GM19023 (cell line): ENCODE measurements around the gene NDUFS6.
"Not testable (repeated sequence)": the region's sequence is repeated elsewhere in the genome, so short reads cannot be mapped to it uniquely, and the experiment has no call there.

Experiments
- ATAC-seq: cut with Tn5 transposase; IDR thresholded peaks from one replicate; pipeline ENCODE4 v1.9.1; 2021; ENCODE audit warnings: mild to moderate bottlenecking, moderate library complexity; ENCODE audit not compliant: unreplicated experiment

NDUFS6 gene

DNA sequence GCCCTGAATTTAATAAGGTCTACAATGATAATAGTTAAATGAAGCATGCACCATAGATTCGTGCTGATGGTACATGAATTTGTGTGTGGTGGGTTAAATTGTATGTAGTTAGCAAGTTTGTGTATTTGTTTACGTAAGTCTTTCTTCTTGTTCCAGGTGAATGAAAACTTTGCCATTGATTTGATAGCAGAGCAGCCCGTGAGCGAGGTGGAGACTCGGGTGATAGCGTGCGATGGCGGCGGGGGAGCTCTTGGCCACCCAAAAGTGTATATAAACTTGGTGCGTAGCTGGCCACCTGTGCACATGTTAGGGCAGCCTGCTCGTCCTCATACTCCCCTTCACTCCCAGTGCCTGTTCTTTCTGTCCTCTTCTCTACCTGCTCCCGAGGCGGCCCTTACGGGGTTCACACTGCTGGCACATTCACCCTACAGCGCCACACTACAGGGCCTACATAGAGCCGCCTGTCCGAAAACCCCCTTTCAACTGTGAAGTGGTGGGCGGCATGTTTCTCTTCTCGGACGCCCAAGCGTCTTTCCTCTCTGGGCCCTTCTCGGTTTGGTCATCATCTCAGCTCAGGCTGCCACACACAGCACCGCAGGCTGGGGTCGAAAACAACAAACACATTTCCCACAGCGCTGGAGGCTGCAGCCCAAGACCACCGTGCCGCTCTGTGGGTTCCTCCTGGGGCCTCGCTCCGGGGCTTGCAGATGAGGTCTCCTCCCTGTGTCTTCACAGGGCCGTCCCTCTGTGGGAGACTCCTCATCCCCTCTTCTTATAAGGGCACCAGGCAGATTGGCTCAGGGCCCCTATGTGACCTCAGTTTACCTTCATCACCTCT lies 13.2 kb downstream of the NDUFS6 start:
- no peak for ATAC-seq

DNA sequence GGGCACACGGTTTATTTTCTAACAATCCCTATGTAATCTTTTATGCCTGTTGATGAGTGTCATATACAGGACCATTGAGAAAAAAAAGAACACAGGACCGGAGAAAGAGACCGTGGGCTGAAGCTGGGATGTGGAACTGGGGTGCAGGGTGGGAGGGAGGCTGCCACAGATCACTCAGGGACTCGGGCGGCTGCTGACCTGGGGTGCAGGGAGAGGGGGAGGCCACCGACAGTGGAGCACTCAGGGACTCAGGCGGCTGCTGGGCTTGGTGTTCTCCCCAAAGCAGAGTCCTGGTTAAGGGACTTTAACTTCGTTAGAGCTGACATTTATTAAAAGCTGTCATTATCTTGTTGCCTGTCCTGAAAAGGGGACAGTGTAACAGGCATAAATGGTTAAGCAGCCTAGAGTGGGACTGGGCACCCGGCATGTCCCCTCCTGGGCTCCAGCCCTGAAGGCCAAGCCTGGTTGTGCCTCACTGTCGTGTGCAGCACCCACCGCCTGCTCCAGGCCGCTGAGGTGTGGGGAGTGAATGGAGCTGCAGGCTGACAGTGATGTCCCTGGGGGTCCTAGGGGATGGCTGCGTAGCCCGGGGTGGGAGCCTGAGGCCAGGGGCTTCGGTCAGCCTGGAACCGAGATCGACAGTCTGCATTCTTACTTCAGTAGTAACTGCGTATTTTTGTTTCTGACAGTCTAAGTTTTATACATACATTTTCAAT lies 14.0 kb downstream of the NDUFS6 start:
- ATAC-seq, result no peak

DNA sequence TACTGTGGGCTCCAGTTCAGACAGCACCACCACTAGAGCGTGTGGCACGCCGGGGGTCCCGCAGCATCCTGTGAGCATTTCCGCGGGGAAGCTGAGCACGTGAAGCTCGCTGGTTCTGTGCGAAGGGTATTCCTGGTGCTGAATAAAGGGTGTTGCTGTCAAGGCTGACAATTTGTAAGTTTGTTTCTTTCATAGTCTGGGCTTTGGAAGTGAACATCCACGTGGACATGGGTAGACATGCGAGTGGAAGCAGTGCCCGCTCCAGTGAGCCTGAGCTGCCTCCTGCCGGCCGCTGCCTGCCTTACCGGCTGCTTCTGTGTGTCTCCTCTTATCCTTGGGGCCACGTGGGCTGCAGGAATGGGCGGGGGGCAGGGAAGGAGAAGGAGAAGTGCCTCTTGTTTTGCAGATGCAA lies 14.7 kb downstream of the NDUFS6 start:
- ATAC-seq, result no peak

DNA sequence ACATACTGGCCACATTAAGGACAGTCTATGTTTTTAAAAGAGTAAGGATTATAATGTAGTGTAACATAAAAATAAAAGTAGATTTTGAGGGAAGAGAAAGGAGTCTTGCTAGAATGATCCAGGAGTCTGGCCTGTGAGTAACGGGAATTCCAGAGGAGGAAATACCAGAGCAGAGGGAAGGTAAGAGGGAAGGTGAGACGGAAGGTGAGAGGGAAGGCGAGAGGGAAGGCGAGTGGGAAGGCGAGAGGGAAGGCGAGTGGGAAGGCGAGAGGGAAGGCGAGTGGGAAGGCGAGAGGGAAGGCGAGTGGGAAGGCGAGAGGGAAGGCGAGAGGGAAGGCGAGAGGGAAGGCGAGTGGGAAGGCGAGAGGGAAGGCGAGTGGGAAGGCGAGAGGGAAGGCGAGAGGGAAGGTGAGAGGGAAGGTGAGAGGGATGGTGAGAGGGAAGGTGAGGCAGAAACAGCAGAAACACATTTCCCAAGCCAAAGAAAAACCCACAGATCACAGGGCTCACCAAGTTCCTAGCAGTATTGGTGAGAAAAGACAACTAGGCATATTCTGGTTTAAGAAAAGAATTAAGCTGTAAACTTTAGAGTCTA lies 15.4 kb downstream of the NDUFS6 start:
- ATAC-seq, result not testable (repeated sequence)

DNA sequence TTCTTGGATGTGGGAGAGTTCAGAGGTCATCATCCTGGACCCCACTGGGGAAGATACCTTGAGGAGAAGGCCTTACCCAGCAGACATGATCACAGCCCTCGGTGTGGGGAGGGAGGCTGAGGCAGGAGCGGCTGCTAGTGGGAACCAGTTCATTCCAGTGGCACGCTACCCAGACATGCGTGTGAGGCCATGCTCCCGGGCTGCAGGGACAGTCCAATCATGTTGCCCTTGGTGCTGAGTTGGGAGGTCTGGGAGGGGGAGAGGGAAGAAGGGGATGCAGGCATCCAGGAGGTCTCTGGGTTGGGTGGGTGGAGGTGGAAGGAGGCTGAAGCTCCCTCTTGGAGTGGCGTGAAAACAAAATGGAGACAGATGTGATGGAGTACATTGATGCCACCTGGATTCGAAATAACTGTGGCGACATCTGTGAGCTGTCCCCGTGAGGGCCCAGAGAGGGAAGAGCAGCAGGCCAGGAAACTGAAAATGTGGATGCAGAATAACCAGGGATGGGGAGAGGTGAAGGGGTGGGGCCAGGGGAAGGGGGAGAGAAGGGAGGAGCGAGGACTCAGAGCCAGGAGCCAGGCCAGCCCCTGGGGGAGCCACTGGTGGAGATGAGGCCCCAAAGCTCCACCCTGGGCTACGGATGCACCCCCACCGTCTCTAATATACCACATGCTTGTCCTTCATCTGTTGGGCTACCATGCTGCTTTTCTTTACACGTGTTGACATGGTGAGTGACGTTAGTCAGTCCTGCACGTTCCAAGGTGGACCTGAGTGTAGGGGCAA lies 16.2 kb downstream of the NDUFS6 start:
- no peak for ATAC-seq

DNA sequence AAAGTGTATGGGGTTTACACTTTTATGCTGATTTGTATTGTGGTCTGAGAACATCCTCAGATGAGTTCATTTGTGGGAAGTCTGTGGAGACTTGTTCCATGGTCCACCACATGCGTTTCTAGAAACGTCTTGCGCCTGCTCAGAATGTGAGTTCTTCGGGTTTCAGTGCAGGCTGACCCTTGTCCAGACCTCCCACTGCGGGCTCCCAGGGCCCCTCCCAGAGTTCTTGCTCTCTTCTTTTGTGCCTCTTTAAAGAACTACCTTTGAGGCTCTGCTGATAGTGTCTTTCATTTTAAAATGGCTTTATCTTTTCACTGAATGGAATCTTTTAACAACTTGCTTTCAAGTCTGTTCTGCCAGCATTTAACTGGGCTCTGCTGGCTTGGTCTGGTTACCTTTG lies 17.6 kb downstream of the NDUFS6 start:
- no peak for ATAC-seq

DNA sequence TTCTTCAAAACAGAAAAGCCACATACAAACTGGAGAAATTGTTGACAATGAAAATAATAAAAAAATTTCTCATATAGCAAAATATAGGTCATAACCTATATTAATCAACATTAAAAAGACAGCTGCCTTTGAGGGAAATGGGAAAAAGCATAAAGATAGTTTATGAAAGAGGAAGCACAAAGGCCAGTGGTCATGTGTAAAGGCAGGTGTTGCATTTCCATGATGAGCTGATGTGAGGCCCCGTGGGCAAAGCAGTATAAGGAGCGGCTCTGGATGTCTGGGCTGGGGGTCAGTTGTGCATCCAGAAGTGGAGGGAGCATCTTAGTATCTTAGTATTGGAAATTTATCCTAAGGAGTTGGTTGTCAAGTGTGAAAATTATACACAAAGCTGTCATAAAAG lies 18.3 kb downstream of the NDUFS6 start:
- ATAC-seq, result no peak

DNA sequence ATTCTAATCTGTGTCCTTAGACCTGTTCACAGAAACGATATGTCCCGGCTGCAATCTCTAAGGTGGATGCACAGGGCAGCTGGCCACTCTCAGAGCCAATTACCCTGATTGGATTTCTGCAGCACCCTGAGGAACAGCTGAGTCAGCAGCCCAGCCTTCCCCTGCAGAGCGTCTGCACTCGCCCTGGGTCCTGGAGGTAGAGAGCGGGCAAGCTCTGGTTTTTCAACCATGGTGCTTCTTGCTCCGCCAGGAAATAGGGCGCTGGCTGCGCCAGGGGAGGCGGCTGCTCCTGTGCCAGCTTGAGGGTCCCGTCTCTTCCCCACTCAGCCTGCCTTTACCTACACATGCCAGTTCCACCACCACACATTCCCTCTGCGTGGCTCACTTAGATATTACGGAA lies 19.2 kb downstream of the NDUFS6 start:
- no peak for ATAC-seq

DNA sequence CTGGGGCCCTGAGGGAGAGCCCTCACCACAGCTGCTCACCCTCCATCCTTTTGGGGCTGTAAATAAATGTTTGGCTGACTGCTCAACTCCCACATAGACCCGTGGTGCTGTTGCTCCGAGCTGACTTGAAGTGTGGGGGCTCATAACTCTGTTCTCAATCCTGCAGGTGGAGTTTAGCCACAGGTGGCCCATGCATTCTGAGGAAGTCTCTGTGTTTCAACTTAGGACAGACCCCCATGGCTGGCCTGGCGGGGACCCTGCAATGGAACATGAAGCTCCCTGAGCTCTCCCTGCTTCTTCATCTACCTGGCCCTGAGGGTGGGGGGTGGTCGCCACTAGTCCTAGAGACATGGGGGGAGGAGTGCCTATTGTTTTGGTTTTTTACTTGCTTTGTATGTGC lies 19.7 kb downstream of the NDUFS6 start:
- ATAC-seq, result no peak

DNA sequence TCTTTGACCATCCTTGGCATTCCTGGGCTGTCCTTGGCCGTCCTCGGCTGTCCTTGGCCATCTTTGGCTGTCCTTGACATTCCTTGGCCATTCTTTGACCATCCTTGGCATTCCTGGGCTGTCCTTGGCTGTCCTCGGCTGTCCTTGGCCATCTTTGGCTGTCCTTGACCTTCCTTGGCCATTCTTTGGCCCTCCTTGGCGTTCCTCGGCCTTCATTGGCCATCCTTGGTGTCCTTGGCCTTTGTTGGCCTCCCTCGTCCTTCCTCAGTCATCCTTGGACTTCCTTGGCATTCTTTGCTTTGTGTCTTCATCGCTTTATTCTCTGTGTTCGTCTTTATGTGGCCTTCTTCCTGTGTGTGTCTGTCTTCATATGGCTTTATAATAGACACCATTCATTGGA lies 20.7 kb downstream of the NDUFS6 start:
- no peak for ATAC-seq

DNA sequence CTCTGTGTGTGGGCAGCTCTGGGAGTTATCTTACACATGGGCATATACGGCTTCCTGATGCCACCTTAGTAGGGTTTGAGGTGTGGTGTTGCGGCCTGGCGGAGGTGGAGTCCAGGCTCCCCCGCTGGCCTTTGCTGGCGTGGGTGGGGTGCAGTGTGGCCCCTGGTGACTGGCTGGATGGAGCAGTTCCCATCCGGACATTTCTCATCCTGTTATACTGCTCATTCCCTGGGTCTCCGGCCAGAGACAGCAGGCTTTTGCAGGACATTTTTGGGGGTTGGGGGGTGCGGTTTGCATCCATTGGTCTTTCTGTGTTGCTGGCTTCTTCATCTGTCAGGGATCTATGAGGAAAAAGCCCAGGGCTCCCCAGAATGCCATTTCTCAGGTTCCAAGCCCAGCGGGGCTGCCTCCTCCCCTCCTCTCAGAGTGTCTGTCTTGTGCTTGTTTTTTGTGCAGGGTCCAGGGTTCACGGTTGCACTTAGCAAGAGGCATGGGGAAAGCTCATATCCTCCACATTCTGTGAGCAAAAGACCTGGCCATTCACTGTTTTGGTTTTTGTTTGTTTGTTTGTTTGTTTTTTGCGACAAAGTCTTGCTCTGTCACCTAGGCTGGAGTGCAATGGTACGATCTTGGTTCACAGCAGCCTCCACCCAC lies 22.3 kb downstream of the NDUFS6 start:
- ATAC-seq, result no peak

DNA sequence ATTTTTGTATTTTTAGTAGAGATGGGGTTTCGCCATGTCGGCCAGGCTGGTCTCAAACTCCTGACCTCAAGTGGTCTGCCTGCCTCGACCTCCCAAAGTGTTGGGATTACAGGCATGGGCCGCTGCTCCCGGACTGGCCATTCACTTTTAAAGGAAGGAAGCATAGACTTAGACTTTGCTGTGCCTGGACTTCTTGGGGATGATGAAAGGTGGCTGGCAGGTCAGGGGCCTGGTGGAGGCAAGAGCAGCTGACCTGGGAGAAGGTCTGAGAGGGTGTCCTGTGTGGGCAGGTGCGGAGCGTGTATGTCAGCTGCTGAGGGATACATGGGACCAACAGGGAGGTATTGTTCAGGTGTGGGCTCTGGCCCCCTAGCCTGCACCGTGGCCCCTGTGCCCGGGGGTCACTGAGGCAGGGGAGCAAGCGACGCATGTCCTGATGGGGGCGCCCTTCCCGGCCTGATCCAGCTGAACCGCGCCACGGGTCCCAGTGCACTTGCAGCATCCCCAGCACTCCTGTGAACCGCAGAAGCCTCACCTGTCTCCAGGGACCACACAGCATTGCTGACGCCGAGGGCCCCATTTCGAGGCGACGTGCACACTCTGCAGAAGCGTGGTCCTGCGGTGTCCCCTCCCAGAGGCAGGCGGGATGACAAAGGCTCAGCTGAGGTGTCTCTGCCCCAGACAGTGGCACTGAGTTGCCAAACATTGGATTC lies 23.1 kb downstream of the NDUFS6 start:
- ATAC-seq, result no peak

DNA sequence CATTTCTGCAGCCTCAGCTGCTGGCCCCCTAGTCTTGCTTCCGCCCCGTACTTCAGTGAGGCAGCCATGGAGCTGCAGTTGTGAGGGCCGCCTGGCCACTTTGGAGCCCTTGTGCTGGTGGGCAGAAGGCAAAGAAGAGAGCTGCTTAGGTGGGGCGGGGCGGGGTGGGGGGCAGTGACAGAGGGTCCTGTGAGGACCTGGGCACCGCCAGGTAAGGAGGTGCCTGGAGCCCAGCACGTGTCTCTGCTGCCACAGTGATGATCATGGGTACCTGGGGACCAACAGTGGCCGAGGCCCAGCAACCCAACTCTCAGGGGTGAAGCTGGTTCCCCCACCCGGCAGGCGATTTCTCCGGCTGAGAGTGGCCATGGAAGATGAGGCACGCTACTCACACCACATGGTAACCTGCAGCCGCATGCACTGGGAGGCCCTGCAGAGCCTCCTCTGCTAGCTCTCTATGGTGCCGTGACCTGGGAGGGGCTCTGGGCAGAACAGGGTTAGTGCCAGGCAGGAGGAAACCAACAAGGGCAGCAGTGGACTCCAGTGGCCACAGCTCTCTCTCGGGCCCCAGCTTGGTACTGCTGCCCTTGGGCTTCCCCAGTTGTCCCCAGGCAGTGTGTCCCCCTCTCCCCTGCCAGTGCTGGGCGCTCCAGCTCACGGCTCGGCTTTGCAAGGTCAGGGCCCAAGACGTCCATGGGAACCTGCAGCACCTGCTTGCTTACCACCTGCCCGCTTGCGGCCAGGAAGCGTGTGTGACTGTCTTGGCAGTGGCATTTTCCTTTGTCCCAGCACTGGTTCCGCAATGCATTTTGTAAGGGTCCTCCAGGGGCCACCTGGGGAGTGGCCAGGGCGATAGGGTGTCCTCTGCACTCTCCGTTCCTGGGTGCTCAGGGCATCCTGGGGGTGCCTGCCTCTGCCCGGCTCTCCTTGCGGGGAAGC lies 24.0 kb downstream of the NDUFS6 start:
- no peak for ATAC-seq

DNA sequence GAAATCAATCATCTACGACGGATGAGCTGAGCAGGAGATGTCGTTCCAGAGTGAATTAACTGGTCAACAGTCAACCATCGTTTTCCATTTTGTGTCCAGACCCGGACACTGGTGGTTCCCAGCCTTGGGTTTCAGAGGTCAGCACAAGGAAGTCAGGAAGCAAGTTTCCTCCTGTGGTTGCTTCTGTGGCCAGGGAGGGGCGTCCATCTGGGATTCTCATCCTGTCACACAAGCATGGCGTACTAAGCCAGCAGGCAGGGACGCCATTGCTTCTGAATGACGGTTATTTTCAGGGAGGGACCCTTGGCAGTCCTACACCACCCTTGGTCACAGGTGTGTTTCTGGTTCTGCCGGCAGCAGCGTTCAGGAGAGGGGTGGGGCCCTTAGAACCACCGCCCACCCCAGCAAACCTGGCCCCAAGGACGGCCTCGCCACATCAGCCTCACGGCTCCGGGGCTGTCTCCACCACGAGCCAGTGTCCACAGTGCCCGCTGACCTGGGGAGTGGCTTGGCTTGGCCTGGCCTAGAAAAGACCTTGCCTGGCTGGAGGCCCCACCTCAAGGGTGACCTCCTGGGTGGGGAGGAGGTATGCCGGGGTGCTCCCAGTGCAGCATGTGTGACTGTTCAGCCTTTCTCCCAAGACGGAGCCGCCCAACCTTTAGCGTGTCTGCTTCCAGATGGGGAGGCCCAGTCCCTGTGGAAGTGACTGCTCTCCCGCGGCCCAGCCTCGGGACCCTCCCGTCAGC lies 25.2 kb downstream of the NDUFS6 start:
- no peak for ATAC-seq

DNA sequence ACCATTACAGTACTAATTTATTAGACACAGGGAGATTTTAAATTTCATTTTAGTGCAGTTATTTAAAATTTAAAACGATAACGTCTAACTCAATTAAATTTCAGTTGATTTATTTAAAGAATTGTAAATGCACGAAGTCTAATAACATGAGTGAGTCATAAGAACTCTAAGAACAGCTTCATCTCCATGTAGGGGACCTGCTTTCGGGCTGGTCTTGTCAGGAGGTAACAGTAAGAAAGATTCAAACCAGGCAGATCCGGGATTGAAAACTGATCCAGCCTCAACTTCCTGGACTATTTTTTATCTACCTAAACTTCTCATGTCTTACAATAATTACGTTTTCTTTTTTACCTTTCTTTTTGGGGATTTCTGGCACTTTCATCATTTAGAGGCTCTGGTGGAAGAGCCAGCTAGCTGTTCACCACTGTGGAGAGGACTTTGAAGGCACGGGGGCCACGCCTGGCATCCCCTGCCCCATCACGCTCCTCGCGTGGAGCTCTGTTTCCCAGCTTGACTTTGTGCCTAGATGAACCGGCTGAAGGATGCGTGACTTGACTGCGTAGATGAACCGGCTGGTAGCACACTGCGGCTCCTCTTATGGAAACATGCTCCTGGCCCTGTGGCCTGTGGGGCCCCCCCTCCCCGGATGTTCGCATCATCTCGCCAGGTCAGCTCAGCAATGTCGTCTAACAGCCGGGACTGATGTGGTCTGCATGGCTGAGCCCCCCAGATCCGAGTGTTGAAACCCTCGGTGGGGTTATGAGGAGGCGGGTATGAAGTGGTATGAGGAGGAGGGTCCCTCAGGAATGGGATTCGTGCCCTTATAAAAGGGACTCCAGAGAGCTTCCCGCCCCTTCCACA lies 26.0 kb downstream of the NDUFS6 start:
- no peak for ATAC-seq

DNA sequence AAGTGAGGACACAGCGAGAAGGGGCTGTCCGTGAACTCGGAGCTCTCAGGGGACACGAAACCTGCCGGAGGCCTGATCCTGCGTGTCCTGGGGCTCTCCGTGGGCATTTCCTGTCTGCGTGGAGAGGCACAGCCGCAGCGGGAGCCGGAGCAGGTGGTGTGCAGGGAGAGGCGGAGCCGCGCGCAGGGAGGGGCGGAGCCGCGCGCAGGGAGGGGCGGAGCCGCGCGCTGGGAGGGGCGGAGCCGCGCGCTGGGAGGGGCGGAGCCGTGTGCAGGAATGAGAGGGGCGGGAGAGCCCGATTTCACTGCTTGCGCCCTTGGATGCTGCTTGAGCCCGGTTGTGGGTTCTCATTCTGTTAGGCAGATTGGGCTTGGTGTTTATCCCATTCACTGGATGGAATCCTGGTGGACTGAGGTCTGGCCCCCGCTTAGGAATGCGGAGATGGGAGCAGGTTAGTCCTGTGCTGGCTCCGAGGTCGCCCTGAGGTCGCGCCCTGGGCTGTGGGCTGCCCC lies 26.7 kb downstream of the NDUFS6 start:
- no peak for ATAC-seq

DNA sequence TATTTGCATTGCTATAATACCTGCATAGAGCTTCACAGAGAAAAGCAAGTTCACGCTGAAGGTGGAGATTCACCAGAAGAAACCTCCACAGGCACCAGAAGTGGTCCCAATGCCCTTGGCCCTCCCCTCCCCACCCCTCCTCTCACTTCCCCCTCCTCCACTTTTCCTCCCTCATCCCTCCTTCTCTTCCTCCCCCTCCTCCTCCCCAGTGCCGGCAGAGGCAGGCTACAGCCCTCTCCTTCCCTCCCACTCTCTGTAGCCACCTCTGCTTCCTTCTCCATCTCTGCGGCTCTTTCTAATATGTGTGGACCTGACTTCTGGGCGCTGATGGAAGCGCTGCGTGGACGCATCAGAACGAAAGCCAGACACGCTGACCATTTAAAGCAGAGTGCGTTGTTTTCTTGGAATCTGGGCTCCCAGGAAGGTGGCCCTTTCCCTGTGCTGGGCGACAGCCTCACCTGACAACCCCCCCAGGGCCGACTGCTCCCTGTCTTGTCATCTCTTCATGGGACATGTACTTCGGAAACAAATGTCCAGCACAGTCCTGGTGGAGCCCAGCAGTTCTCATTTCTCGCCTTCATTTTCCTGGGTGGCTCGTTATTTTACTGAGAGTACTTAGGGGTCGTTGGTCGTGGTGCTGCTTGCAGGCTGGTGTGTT lies 29.5 kb downstream of the NDUFS6 start:
- ATAC-seq, result no peak
